A673 (cell line): ENCODE results near the gene DNAH10.

Experiments used
- EZH2 ChIP-seq: fragments of 200-600 bp; sonication (generic); IDR thresholded peaks from 2 replicates; pipeline ENCODE4 v1.6.1; 2017; ENCODE audit warnings: borderline replicate concordance, low read depth, mild to moderate bottlenecking, mixed read lengths, antibody characterized with exemption, low read length; ENCODE audit not compliant: poor library complexity, severe bottlenecking
- TF ChIP-seq, protein P1 (sequence below): fragments of 300-800, 200-600 bp; sonication (generic); conservative IDR thresholded peaks from 2 replicates; pipeline ENCODE4 v1.5.1; 2017; ENCODE audit warnings: low read depth, mild to moderate bottlenecking, antibody characterized with exemption, low read length, moderate library complexity, mixed read lengths

DNA sequence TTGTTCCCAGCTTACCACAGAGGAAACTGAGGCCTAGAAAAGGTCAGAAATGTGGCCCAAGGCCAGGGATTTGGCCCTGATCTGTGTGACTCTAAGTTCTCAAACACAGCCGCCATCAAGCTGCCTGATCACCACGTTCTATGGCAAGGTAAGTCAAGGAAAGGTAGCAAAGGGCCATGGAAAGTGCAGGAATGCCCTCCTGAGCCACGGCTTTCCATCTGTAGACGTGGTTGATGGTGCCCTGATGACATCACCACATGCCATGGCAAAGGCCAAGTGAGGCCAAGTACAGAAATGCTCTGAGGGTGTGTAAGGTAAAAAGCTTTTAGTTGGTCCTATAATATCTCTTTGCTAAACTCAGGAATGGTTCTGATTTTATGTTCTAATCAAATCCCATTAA, 99.3 kb downstream of the DNAH10 start:
- TF ChIP-seq, protein P1, sequence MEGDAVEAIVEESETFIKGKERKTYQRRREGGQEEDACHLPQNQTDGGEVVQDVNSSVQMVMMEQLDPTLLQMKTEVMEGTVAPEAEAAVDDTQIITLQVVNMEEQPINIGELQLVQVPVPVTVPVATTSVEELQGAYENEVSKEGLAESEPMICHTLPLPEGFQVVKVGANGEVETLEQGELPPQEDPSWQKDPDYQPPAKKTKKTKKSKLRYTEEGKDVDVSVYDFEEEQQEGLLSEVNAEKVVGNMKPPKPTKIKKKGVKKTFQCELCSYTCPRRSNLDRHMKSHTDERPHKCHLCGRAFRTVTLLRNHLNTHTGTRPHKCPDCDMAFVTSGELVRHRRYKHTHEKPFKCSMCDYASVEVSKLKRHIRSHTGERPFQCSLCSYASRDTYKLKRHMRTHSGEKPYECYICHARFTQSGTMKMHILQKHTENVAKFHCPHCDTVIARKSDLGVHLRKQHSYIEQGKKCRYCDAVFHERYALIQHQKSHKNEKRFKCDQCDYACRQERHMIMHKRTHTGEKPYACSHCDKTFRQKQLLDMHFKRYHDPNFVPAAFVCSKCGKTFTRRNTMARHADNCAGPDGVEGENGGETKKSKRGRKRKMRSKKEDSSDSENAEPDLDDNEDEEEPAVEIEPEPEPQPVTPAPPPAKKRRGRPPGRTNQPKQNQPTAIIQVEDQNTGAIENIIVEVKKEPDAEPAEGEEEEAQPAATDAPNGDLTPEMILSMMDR = no peak
- no peak for TF ChIP-seq EZH2
